Breast epithelium (tissue), 4 donors: ENCODE results near the gene STK31. TPM values are rescaled to one million over a fixed set of nuclear protein-coding genes. Genes with fewer than 3 reads are reported as not detected.
"Not testable (repeated sequence)": the region's sequence is repeated elsewhere in the genome, so short reads cannot be mapped to it uniquely, and the experiment has no call there.

Experiments used
- DNase-seq, 2 donors: peaks; one replicate each; pipeline ENCODE4 v3.0.0-alpha.2; 2019; ENCODE audit warnings: low spot score in 2 of 2
- H3K27ac ChIP-seq, 2 donors: fragments of 200-600 bp; sonication (generic) in 1 of 2; one replicate each; pipeline ENCODE4 v1.5.1; 2016 to 2019; ENCODE audit warnings: mild to moderate bottlenecking in 1 of 2
- H3K27me3 ChIP-seq, 2 donors: fragments of 200-600 bp; sonication (generic) in 1 of 2; one replicate each; pipeline versions ENCODE4 v1.5.1 to v1.6.0; 2017 to 2019; ENCODE audit warnings: control low read depth in 1 of 2, mild to moderate bottlenecking in 1 of 2
- H3K36me3 ChIP-seq: fragments of 200-600 bp; one replicate; pipeline ENCODE4 v1.5.1; 2019
- H3K4me1 ChIP-seq, 2 donors: fragments of 200-600 bp; sonication (generic); one replicate each; pipeline ENCODE4 v1.5.1; 2016 to 2019; ENCODE audit warnings: control low read depth in 1 of 2
- H3K4me3 ChIP-seq, 3 donors: fragments of 200-600 bp; sonication (generic); 1 replicate in 2 of 3; 2 replicates in 1 of 3; pipeline ENCODE4 v1.5.1; 2016 to 2019; ENCODE audit warnings: mild to moderate bottlenecking in 3 of 3, moderate library complexity in 2 of 3
- H3K9me3 ChIP-seq, 2 donors: fragments of 200-600 bp; sonication (generic) in 1 of 2; one replicate each; pipeline ENCODE4 v1.5.1; 2016 to 2019; ENCODE audit warnings: control low read depth in 1 of 2
- CTCF ChIP-seq, 3 donors: fragments of 450-650 bp; IDR thresholded peaks; one replicate each; pipeline ENCODE4 v1.5.1; 2016 to 2017; ENCODE audit warnings: antibody characterized with exemption in 3 of 3, mild to moderate bottlenecking in 3 of 3, moderate library complexity in 3 of 3
- POLR2A ChIP-seq: fragments of 450-650 bp; IDR thresholded peaks from one replicate; pipeline ENCODE4 v1.6.1; 2016; ENCODE audit warnings: antibody characterized with exemption, mild to moderate bottlenecking, moderate library complexity
- POLR2AphosphoS5 ChIP-seq, 3 donors: sonication (generic); formaldehyde crosslinking; IDR thresholded peaks; one replicate each; pipeline ENCODE4 v1.6.1; 2017; ENCODE audit warnings: antibody characterized with exemption in 3 of 3
- intact Hi-C: fragments of 100-400 bp; cut with DNase I; formaldehyde crosslinking; loops from one replicate; pipeline ENCODE4 v1.15.1; 2023; ENCODE audit warnings: low total_unique reads
- total RNA-seq, 3 donors: library from RNA; depleted of rRNA; stranded (reverse); fragments of >200 nt; gene quantifications; one replicate each; pipeline ENCODE4 v1.1.0, GENCODE V29; 2016

The STK31 gene
- total RNA-seq, 3 donors from 2014 or later, result 0.64 to 1.3 (median 1.2) TPM

- H3K27ac ChIP-seq, result no peak overlapping the region
Measured at GRCh38 chr7:23721456-23721855, 11.4 kb downstream of the STK31 start.

DNA sequence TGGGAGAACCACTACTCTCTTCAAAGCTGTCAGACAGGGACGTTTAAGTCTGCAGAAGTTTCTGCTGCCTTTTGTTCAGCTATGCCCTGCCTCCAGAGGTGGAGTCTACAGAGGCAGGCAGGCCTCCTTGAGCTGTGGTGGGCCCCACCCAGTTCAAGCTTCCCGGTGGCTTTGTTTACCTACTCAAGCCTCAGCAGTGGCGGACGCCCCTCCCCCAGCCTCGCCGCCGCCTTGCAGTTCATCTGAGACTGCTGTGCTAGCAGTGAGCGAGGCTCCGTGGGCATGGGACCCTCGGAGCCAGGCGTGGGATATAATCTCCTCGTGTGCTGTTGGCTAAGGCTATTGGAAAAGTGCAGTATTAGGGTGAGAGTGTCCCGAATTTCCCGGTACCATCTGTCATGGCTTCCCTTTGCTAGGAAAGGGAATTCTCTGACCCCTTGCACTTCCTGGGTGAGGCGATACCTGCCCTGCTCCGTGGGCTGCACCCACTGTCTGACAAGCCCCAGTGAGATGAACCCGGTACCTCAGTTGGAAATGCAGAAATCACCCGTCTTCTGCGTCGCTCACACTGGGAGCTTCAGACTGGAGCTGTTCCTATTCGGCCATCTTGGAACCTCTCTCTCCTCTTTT lies 12.7 kb downstream of the STK31 start:
- H3K27me3 ChIP-seq, H3K36me3 ChIP-seq, H3K4me3 ChIP-seq, H3K9me3 ChIP-seq, H3K4me1 ChIP-seq, intact Hi-C loops, H3K27ac ChIP-seq, DNase-seq: not testable (repeated sequence)

More at GRCh38 chr7:23721456-23721855, 11.4 kb downstream of the STK31 start:
- Histone ChIP-seq H3K9me3 (no peaks in the 10 kb centered on the region), H3K4me3 (no peak overlapping the region), H3K27me3 (no peaks in the 10 kb centered on the region), H3K4me1 (no peaks in the 10 kb centered on the region), H3K36me3 (no peaks in the 10 kb centered on the region)
- intact Hi-C loops, result no loop called here
- no peak for DNase-seq
- no peak for TF ChIP-seq POLR2AphosphoS5 (IDR thresholded peaks at IDR 0.05)
- TF ChIP-seq POLR2A, result no peak
- TF ChIP-seq CTCF (IDR thresholded peaks at IDR 0.05), result no peak

DNA sequence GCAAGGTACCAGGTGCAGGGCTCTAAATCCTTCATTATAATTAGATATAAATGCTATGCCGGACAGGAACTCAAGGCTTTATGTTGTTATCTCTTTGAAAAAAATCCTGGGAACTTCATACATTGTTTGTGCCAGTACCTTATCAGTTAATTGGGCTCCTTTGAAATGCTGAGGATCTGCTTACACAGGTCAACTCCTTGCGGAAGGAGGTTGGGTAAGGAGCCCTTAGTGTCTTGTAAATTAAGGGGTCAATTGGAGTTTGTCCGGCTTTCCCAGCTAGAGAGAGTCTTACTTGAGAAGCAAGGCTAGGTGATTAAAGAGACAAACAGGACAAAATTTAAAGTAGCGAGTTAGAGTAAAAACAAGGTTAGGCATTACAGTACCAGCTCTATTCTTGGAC lies 14.1 kb downstream of the STK31 start:
- H3K9me3 ChIP-seq, intact Hi-C loops, H3K36me3 ChIP-seq, H3K4me1 ChIP-seq, H3K27me3 ChIP-seq, H3K4me3 ChIP-seq, DNase-seq, H3K27ac ChIP-seq: not testable (repeated sequence)

DNA sequence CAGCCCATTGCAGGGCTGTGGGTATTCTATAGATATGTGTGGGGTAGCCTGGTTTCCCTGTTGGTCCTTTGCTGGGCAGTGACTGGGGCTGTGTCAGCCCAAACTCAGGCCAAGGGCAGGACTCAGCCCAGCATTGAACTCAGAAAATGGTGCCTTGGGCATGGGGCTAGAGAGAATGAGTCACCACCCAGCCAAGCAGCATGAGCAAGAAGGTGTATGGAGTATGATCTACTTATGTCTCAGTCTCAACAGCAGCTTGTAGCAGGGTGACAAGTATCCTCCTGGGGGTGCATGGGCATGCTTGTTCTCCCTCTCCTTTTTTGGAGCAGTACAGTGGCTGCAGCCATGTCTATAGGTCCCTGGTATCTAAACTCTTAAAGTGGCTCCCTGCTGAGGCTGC lies 32.0 kb downstream of the STK31 start:
- DNase-seq, result no peak
- Histone ChIP-seq H3K4me1 (no peaks in the 10 kb centered on the region), H3K27ac (no peak overlapping the region), H3K9me3 (peaks cover 15 to 21% of the 10 kb centered on the region in 2 donors), H3K4me3 (no peak overlapping the region), H3K27me3 (no peaks in the 10 kb centered on the region), H3K36me3 (no peaks in the 10 kb centered on the region)
- TF ChIP-seq POLR2AphosphoS5 (IDR thresholded peaks at IDR 0.05) (no peak), CTCF (IDR thresholded peaks at IDR 0.05) (no peak), POLR2A (no peak)
- intact Hi-C loops, result no loop called here

- TF ChIP-seq POLR2A (no peak), CTCF (IDR thresholded peaks at IDR 0.05) (no peak), POLR2AphosphoS5 (IDR thresholded peaks at IDR 0.05) (no peak)
- no peak overlapping the region for H3K4me3 ChIP-seq
- no peaks in the 10 kb centered on the region for H3K36me3 ChIP-seq
- intact Hi-C loops, result no loop called here
- no peaks in the 10 kb centered on the region for H3K27me3 ChIP-seq
- no peak overlapping the region for H3K27ac ChIP-seq
- DNase-seq, result no peak
- H3K9me3 ChIP-seq, result peaks cover 15 to 21% of the 10 kb centered on the region in 2 donors
- no peaks in the 10 kb centered on the region for H3K4me1 ChIP-seq
Measured at GRCh38 chr7:23743226-23743625, 33.2 kb downstream of the STK31 start.

- intact Hi-C loops, result no loop called here
- H3K36me3 ChIP-seq, result no peaks in the 10 kb centered on the region
- no peak for TF ChIP-seq POLR2A
- TF ChIP-seq POLR2AphosphoS5 (IDR thresholded peaks at IDR 0.05), result no peak
- TF ChIP-seq CTCF (IDR thresholded peaks at IDR 0.05), result no peak
- no peaks in the 10 kb centered on the region for H3K4me1 ChIP-seq
- H3K27me3 ChIP-seq, result no peaks in the 10 kb centered on the region
- no peak overlapping the region for H3K4me3 ChIP-seq
- H3K27ac ChIP-seq, result no peak overlapping the region
- DNase-seq, result no peak
- peaks cover 14 to 21% of the 10 kb centered on the region in 2 donors for H3K9me3 ChIP-seq
Measured at GRCh38 chr7:23746629-23747028, 36.6 kb downstream of the STK31 start.
